SU-DHL-6 (cell line): Measurements from ENCODE around the gene MCTP1.

Experiments used
- H2AFZ ChIP-seq: fragments of 200-600 bp; sonication (generic); 2 replicates; pipeline ENCODE4 v1.6.1; 2014; ENCODE audit warnings: low read depth, mild to moderate bottlenecking, moderate library complexity, mixed read lengths, antibody characterized with exemption, low read length; ENCODE audit not compliant: severe bottlenecking
- H3F3A ChIP-seq: fragments of 200-600 bp; shearing (Covaris generic); 2 replicates; pipeline ENCODE4 v1.6.0; 2016; ENCODE audit warnings: antibody characterized with exemption, mild to moderate bottlenecking; ENCODE audit not compliant: insufficient read depth
- H3K27ac ChIP-seq: fragments of 200-600 bp; sonication (generic); 2 replicates; pipeline ENCODE4 v1.5.1; 2016; ENCODE audit warnings: low read depth, mild to moderate bottlenecking, low read length, moderate library complexity, mixed read lengths
- H3K27me3 ChIP-seq: fragments of 200-600 bp; sonication (generic), shearing (Covaris generic); 2 replicates; pipeline ENCODE4 v1.6.0; 2014; ENCODE audit warnings: mild to moderate bottlenecking, low read length
- H3K36me3 ChIP-seq: fragments of 200-600 bp; sonication (generic); 2 replicates; pipeline ENCODE4 v1.6.1; 2014; ENCODE audit warnings: mild to moderate bottlenecking, low read length, mixed read lengths
- H3K4me2 ChIP-seq: fragments of 300-600, 200-600 bp; shearing (Covaris generic), sonication (generic); 2 replicates; pipeline ENCODE4 v1.6.0; 2014; ENCODE audit warnings: low read length, low read depth, mild to moderate bottlenecking; ENCODE audit not compliant: poor library complexity, severe bottlenecking
- H3K4me3 ChIP-seq: fragments of 200-600 bp; sonication (generic); 2 replicates; pipeline ENCODE4 v1.5.1; 2014; ENCODE audit warnings: antibody characterized with exemption, low read length, mild to moderate bottlenecking, mixed read lengths; ENCODE audit not compliant: insufficient read depth, poor library complexity, severe bottlenecking
- H3K79me2 ChIP-seq: fragments of 200-600 bp; sonication (generic); 2 replicates; pipeline ENCODE4 v1.6.1; 2014; ENCODE audit warnings: mild to moderate bottlenecking, low read length, moderate library complexity; ENCODE audit not compliant: insufficient read depth
- H3K9ac ChIP-seq: fragments of 200-600 bp; sonication (generic); 2 replicates; pipeline ENCODE4 v1.7.0; 2014; ENCODE audit warnings: mild to moderate bottlenecking, low read length
- H3K9me2 ChIP-seq: fragments of 200-600 bp; sonication (generic); replicated peaks from 2 replicates; pipeline ENCODE4 v1.6.1; 2014; ENCODE audit warnings: low read length; ENCODE audit not compliant: insufficient read depth
- H3K9me3 ChIP-seq: fragments of 200-600 bp; sonication (generic); 2 replicates; pipeline ENCODE4 v1.6.1; 2014; ENCODE audit warnings: low read length, mixed read lengths; ENCODE audit not compliant: insufficient read depth
- H4K20me1 ChIP-seq: fragments of 200-600 bp; sonication (generic); 2 replicates; pipeline ENCODE4 v1.6.1; 2014; ENCODE audit warnings: low read depth, mild to moderate bottlenecking, antibody characterized with exemption, low read length, moderate library complexity, mixed read lengths
- EZH2phosphoT487 ChIP-seq: fragments of 200-600 bp; sonication (generic), shearing (Covaris generic); conservative IDR thresholded peaks from 2 replicates; pipeline ENCODE4 v1.6.1; 2018; ENCODE audit warnings: mild to moderate bottlenecking, antibody characterized with exemption, low read length, moderate library complexity, mixed read lengths
- TF ChIP-seq, protein P1 (sequence below): fragments of 200-600 bp; sonication (generic); IDR thresholded peaks from one replicate; pipeline ENCODE4 v1.5.1; 2017; ENCODE audit warnings: antibody characterized with exemption, mild to moderate bottlenecking, low read length, moderate library complexity; ENCODE audit not compliant: insufficient read depth, poor library complexity, severe bottlenecking

MCTP1 gene

DNA sequence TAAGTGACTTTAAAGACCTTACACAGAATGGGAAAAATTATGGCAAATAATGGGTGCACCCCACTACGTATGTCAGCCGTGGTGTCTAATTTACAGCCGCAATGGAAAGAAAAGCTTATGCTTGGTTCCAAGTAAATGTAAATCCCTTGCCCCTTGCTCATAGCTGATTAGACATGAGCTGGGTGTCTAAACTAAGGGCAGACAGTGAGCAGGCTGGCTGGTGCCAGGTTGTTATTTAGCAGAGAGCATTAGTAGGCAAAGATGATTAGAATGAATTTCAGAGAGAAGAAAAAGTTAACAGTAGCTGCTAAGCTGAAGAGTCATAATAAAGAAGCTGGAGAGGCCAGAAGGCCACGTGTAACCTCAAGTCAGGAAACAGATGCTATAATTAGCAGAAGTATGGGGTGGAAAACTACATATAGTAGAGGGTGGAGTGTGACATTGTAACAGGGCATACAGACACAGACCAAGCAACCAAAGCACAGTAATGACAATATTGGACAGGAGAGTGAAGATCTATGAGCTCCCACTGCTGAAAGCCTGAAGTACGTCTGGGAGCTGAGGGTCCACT lies 257.7 kb downstream of the MCTP1 start:
- H3K9me2 ChIP-seq: no peaks in the 10 kb centered on the region
- H3K4me3 ChIP-seq: no peak overlapping the region
- H3K9ac ChIP-seq: no peak overlapping the region
- H3K27ac ChIP-seq: no peak overlapping the region
- no peaks in the 10 kb centered on the region for H3K36me3 ChIP-seq
- TF ChIP-seq EZH2phosphoT487: no peak
- TF ChIP-seq, protein P1, sequence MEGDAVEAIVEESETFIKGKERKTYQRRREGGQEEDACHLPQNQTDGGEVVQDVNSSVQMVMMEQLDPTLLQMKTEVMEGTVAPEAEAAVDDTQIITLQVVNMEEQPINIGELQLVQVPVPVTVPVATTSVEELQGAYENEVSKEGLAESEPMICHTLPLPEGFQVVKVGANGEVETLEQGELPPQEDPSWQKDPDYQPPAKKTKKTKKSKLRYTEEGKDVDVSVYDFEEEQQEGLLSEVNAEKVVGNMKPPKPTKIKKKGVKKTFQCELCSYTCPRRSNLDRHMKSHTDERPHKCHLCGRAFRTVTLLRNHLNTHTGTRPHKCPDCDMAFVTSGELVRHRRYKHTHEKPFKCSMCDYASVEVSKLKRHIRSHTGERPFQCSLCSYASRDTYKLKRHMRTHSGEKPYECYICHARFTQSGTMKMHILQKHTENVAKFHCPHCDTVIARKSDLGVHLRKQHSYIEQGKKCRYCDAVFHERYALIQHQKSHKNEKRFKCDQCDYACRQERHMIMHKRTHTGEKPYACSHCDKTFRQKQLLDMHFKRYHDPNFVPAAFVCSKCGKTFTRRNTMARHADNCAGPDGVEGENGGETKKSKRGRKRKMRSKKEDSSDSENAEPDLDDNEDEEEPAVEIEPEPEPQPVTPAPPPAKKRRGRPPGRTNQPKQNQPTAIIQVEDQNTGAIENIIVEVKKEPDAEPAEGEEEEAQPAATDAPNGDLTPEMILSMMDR: no peak
- no peaks in the 10 kb centered on the region for H3K9me3 ChIP-seq
- no peaks in the 10 kb centered on the region for H4K20me1 ChIP-seq
- no peaks in the 10 kb centered on the region for H3F3A ChIP-seq
- H3K27me3 ChIP-seq: no peaks in the 10 kb centered on the region
- no peaks in the 10 kb centered on the region for H3K79me2 ChIP-seq
- no peak overlapping the region for H3K4me2 ChIP-seq
- no peak overlapping the region for H2AFZ ChIP-seq

DNA sequence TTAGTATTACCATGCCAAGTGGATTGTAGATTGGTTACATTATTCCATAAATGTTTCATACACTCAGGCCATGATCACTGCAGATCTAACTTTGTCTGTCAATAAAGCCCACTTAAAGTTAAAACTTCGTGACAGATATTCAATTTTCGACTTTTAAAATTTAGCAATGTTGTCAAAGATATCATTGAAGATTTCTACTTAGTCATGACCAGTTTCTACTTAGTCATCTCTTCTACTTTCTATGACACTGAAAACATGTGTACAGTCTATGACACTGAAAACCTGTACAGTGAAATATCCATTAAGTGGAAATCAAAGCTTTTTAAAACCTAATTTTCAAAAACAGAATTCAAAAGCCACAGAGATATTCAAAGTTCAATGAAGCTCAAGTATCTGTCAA lies 258.2 kb downstream of the MCTP1 start:
- no peak overlapping the region for H3K9ac ChIP-seq
- H3K36me3 ChIP-seq: no peaks in the 10 kb centered on the region
- no peak overlapping the region for H3K4me2 ChIP-seq
- H3K9me3 ChIP-seq: no peaks in the 10 kb centered on the region
- H2AFZ ChIP-seq: no peak overlapping the region
- H3K27ac ChIP-seq: no peak overlapping the region
- no peak overlapping the region for H3K4me3 ChIP-seq
- no peaks in the 10 kb centered on the region for H4K20me1 ChIP-seq
- H3K9me2 ChIP-seq: no peaks in the 10 kb centered on the region
- TF ChIP-seq, protein P1: no peak
- H3F3A ChIP-seq: no peaks in the 10 kb centered on the region
- H3K79me2 ChIP-seq: no peaks in the 10 kb centered on the region
- no peaks in the 10 kb centered on the region for H3K27me3 ChIP-seq

DNA sequence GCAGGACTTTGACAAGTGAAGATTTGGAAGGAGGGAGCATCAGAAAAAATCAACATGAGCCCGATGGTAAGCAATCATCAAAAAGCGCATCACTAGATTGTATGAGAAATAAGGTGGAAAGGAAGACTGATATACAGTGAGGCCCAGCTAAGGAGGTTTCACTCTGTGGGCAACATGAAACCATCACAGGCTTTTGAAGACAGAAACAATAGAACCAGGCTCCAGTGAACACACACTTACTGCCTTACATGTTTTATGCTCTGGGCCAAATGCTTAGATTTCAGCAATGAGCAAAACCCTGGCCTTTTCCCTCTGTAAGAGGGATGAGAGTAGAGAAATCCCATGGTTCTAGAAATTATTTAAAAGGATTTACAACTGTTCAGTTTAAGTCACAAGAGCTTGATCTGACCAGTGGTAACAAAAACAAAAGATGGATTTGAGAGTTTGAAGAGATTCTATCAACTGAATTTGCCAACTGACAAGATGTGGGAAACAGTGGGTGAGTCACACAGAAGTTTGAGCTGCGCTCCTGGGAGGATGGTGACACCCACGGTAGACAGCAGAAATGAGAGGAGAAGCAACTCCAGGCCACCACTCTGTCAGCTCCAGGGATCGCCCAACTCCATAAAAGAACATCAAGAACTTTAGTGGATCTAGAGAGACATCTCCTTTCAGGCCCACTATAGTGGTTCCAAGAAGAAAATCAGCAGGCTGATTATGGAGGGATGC lies 261.8 kb downstream of the MCTP1 start:
- no peak overlapping the region for H3K4me3 ChIP-seq
- no peak overlapping the region for H3K27ac ChIP-seq
- no peaks in the 10 kb centered on the region for H3F3A ChIP-seq
- H4K20me1 ChIP-seq: no peaks in the 10 kb centered on the region
- H3K27me3 ChIP-seq: no peaks in the 10 kb centered on the region
- no peak overlapping the region for H2AFZ ChIP-seq
- no peaks in the 10 kb centered on the region for H3K9me3 ChIP-seq
- H3K36me3 ChIP-seq: no peaks in the 10 kb centered on the region
- H3K9ac ChIP-seq: no peak overlapping the region
- no peaks in the 10 kb centered on the region for H3K9me2 ChIP-seq
- H3K4me2 ChIP-seq: no peak overlapping the region
- H3K79me2 ChIP-seq: no peaks in the 10 kb centered on the region
- no peak for TF ChIP-seq EZH2phosphoT487
- TF ChIP-seq, protein P1: no peak
